ENCODE data around the gene ABLIM1.
A peak's percentile ranks its signal among the peaks of the same experiment; 100 is the strongest.

ABLIM1 gene

DNA sequence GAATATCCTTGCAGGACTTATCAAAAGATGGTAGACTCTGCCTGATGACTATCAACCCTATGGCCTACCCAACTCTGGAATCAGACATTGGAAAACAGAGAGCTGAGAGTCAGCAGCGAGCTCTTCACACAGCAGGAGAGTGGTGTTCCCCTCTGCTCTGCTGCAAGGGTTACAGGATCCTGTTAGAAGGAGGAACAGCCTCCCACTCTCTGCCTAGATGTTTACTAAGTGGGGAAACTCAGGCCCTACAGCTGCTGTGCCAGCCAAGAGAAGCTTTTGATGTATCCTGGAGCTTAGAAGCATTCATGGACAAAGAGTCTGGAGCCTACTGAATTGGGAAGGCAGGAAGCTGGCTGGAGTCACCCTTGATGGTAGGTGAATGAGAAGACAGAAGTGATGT, 104.6 kb downstream of the ABLIM1 start:
- no peaks in the 10 kb centered on the region for H3K27me3 ChIP-seq (ENCODE audit: control insufficient read depth in 2 of 2, insufficient read depth in 2 of 2, low read length in 2 of 2)
- H3K9ac ChIP-seq (ENCODE audit: low read depth in 1 of 2, low read length in 2 of 2) = no peak overlapping the region
- H3K9me3 ChIP-seq (ENCODE audit: control insufficient read depth in 2 of 2, low read length in 2 of 2) = peaks cover 0 to 3% of the 10 kb centered on the region in 2 donors
- no peak overlapping the region for H3K4me3 ChIP-seq (ENCODE audit: low read length in 2 of 2)
- H3K36me3 ChIP-seq (ENCODE audit: control insufficient read depth in 2 of 2, insufficient read depth in 2 of 2, low read length in 2 of 2) = no peaks in the 10 kb centered on the region
- H3K27ac ChIP-seq (ENCODE audit: low read depth in 2 of 2, low read length in 2 of 2) = no peak overlapping the region
- H3K4me1 ChIP-seq (ENCODE audit: control insufficient read depth in 2 of 2, insufficient read depth in 2 of 2, low read length in 2 of 2) = peaks cover 9 to 15% of the 10 kb centered on the region in 2 donors

GRCh38 chr10:114552050-114552449, 106.0 kb downstream of the ABLIM1 start:
- no peaks in the 10 kb centered on the region for H3K36me3 ChIP-seq (ENCODE audit: control insufficient read depth in 2 of 2, insufficient read depth in 2 of 2, low read length in 2 of 2)
- H3K9me3 ChIP-seq (ENCODE audit: control insufficient read depth in 2 of 2, low read length in 2 of 2) = no peaks in the 10 kb centered on the region
- H3K4me1 ChIP-seq (ENCODE audit: control insufficient read depth in 2 of 2, insufficient read depth in 2 of 2, low read length in 2 of 2) = peaks cover 14 to 15% of the 10 kb centered on the region in 2 donors
- no peak overlapping the region for H3K4me3 ChIP-seq (ENCODE audit: low read length in 2 of 2)
- no peak overlapping the region for H3K9ac ChIP-seq (ENCODE audit: low read depth in 1 of 2, low read length in 2 of 2)
- peak overlapping the region in 1 of 2 donors; percentile 63 for H3K27ac ChIP-seq (ENCODE audit: low read depth in 2 of 2, low read length in 2 of 2)
- H3K27me3 ChIP-seq (ENCODE audit: control insufficient read depth in 2 of 2, insufficient read depth in 2 of 2, low read length in 2 of 2) = no peaks in the 10 kb centered on the region

DNA sequence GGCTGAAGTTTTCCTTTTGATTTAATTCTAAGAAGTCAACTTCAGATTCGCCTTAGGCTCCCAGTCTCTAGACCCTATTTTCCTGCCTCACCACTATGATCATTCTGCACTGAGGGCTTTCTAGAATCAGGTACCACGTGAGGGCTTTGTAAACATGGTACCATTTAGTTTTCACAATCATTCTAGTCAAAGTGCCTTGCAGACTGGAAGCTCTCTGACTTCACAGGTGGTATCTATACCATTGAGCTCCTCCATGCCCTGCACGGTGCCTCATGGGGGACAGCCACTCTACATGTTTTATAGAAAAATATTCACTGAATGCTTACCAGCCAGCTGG, 106.5 kb downstream of the ABLIM1 start:
- H3K36me3 ChIP-seq (ENCODE audit: control insufficient read depth in 2 of 2, insufficient read depth in 2 of 2, low read length in 2 of 2) = no peaks in the 10 kb centered on the region
- H3K9ac ChIP-seq (ENCODE audit: low read depth in 1 of 2, low read length in 2 of 2) = no peak overlapping the region
- peak overlapping the region; percentile 38 to 58 for H3K4me3 ChIP-seq (ENCODE audit: low read length in 2 of 2)
- no peaks in the 10 kb centered on the region for H3K9me3 ChIP-seq (ENCODE audit: control insufficient read depth in 2 of 2, low read length in 2 of 2)
- peak overlapping the region; percentile 39 to 63 for H3K27ac ChIP-seq (ENCODE audit: low read depth in 2 of 2, low read length in 2 of 2)
- H3K4me1 ChIP-seq (ENCODE audit: control insufficient read depth in 2 of 2, insufficient read depth in 2 of 2, low read length in 2 of 2) = peaks cover 15% of the 10 kb centered on the region in 2 donors
- no peaks in the 10 kb centered on the region for H3K27me3 ChIP-seq (ENCODE audit: control insufficient read depth in 2 of 2, insufficient read depth in 2 of 2, low read length in 2 of 2)

DNA sequence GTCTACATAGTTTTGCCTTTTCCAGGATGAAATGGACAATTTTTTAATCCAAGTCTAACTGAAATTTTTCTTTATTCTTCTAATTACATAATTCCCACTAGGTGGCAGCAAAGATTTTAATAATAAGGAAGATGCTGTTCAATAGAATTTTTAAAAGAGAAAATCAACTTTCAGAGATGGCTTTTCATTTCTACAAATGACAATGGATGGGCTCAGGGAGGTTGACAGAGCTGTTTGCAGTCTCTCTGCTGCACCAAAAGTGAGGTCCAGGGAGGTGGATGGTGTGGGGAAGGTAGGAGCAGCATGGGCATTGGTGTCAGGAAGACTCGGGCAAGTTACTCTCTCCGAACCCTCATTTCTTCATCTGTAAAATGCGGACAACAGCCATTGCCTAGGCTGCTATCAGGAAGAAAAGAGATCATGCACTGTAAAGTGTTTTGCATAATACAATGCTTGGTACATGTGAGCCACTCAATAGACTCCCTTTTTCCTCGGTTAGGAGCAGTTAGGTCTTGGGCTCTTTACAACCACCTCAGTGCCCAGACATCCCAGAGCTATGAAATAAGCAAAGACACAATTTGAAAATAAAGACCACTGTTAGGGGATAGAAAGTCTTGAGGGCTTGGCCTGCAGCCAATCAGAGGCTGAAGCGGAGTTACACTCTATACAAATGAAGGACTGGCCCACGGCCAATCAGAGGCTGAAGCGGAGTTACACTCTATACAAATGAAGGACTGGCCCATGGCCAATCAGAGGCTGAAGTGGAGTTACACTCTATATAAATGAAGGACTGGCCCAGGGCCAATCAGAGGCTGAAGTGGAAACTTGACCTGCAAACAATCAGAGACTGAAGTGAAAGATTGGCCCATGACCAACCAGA, 107.1 kb downstream of the ABLIM1 start:
- peak overlapping the region in 1 of 2 donors; percentile 35 for H3K9ac ChIP-seq (ENCODE audit: low read depth in 1 of 2, low read length in 2 of 2)

DNA sequence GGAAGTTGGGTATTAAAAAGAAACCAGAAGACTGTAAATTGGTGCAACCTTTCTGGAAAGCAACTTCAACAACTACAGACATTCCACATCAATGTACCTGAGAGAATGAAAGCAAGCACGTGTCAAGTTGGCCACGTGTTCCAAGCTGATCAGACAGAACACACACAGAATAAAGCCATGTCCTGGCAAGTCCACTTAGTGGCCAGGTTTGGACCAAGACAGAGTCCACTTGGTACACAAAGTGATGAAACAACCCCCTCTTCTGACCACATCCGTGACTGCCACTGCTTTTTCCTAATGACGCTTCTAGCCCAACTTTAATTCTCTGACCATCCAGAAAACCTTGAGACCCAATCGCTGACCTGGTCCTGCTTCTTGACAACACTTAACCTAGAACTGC, 109.4 kb downstream of the ABLIM1 start:
- Histone ChIP-seq H3K27ac (ENCODE audit: low read depth in 2 of 2, low read length in 2 of 2) (peak overlapping the region in 1 of 2 donors; percentile 16), H3K4me1 (ENCODE audit: control insufficient read depth in 2 of 2, insufficient read depth in 2 of 2, low read length in 2 of 2) (peaks cover 21 to 28% of the 10 kb centered on the region in 2 donors), H3K9me3 (ENCODE audit: control insufficient read depth in 2 of 2, low read length in 2 of 2) (no peaks in the 10 kb centered on the region), H3K9ac (ENCODE audit: low read depth in 1 of 2, low read length in 2 of 2) (no peak overlapping the region), H3K4me3 (ENCODE audit: low read length in 2 of 2) (no peak overlapping the region), H3K27me3 (ENCODE audit: control insufficient read depth in 2 of 2, insufficient read depth in 2 of 2, low read length in 2 of 2) (no peaks in the 10 kb centered on the region), H3K36me3 (ENCODE audit: control insufficient read depth in 2 of 2, insufficient read depth in 2 of 2, low read length in 2 of 2) (peaks cover 0 to 6% of the 10 kb centered on the region in 2 donors)

More for the DNA sequence above, 107.1 kb downstream of the ABLIM1 start:
- peak overlapping the region; percentile 39 to 63 for H3K27ac ChIP-seq (ENCODE audit: low read depth in 2 of 2, low read length in 2 of 2)
- H3K4me1 ChIP-seq (ENCODE audit: control insufficient read depth in 2 of 2, insufficient read depth in 2 of 2, low read length in 2 of 2) = peaks cover 15% of the 10 kb centered on the region in 2 donors
- H3K9me3 ChIP-seq (ENCODE audit: control insufficient read depth in 2 of 2, low read length in 2 of 2) = no peaks in the 10 kb centered on the region
- H3K36me3 ChIP-seq (ENCODE audit: control insufficient read depth in 2 of 2, insufficient read depth in 2 of 2, low read length in 2 of 2) = no peaks in the 10 kb centered on the region
- no peaks in the 10 kb centered on the region for H3K27me3 ChIP-seq (ENCODE audit: control insufficient read depth in 2 of 2, insufficient read depth in 2 of 2, low read length in 2 of 2)
- H3K4me3 ChIP-seq (ENCODE audit: low read length in 2 of 2) = peak overlapping the region; percentile 45 to 58

- Histone ChIP-seq H3K27me3 (ENCODE audit: control insufficient read depth in 2 of 2, insufficient read depth in 2 of 2, low read length in 2 of 2) (no peaks in the 10 kb centered on the region), H3K4me3 (ENCODE audit: low read length in 2 of 2) (no peak overlapping the region), H3K36me3 (ENCODE audit: control insufficient read depth in 2 of 2, insufficient read depth in 2 of 2, low read length in 2 of 2) (peaks cover 0 to 6% of the 10 kb centered on the region in 2 donors), H3K9ac (ENCODE audit: low read depth in 1 of 2, low read length in 2 of 2) (no peak overlapping the region), H3K9me3 (ENCODE audit: control insufficient read depth in 2 of 2, low read length in 2 of 2) (no peaks in the 10 kb centered on the region), H3K4me1 (ENCODE audit: control insufficient read depth in 2 of 2, insufficient read depth in 2 of 2, low read length in 2 of 2) (peaks cover 21 to 31% of the 10 kb centered on the region in 2 donors), H3K27ac (ENCODE audit: low read depth in 2 of 2, low read length in 2 of 2) (no peak overlapping the region)
Measured at GRCh38 chr10:114547514-114547913, 110.6 kb downstream of the ABLIM1 start.

DNA sequence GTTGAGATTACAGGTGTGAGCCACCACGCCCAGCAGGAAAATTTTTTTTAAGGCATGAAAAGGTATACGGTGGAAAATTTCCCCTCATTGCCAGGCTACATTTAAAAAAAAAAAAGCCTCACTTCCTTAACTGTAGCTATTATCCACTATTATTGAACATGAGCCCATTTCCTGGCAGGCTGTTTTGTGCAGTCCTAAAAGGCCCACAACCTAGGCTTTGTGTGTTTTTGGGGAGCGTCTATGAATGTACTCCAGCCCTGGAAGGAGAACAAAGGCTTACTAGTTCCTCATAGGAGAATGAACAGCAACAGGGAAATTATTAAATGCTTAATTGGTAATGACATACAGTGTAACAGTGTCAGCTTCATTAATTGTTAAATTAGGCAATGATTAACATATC, 111.0 kb downstream of the ABLIM1 start:
- H3K27ac ChIP-seq (ENCODE audit: low read depth in 2 of 2, low read length in 2 of 2) = no peak overlapping the region
- no peak overlapping the region for H3K4me3 ChIP-seq (ENCODE audit: low read length in 2 of 2)
- no peaks in the 10 kb centered on the region for H3K9me3 ChIP-seq (ENCODE audit: control insufficient read depth in 2 of 2, low read length in 2 of 2)
- peaks cover 21 to 31% of the 10 kb centered on the region in 2 donors for H3K4me1 ChIP-seq (ENCODE audit: control insufficient read depth in 2 of 2, insufficient read depth in 2 of 2, low read length in 2 of 2)
- H3K9ac ChIP-seq (ENCODE audit: low read depth in 1 of 2, low read length in 2 of 2) = no peak overlapping the region
- no peaks in the 10 kb centered on the region for H3K27me3 ChIP-seq (ENCODE audit: control insufficient read depth in 2 of 2, insufficient read depth in 2 of 2, low read length in 2 of 2)
- peaks cover 0 to 6% of the 10 kb centered on the region in 2 donors for H3K36me3 ChIP-seq (ENCODE audit: control insufficient read depth in 2 of 2, insufficient read depth in 2 of 2, low read length in 2 of 2)

- peaks cover 0 to 9% of the 10 kb centered on the region in 2 donors for H3K36me3 ChIP-seq (ENCODE audit: control insufficient read depth in 2 of 2, insufficient read depth in 2 of 2, low read length in 2 of 2)
- H3K27ac ChIP-seq (ENCODE audit: low read depth in 2 of 2, low read length in 2 of 2) = no peak overlapping the region
- H3K4me1 ChIP-seq (ENCODE audit: control insufficient read depth in 2 of 2, insufficient read depth in 2 of 2, low read length in 2 of 2) = peaks cover 16 to 31% of the 10 kb centered on the region in 2 donors
- H3K4me3 ChIP-seq (ENCODE audit: low read length in 2 of 2) = no peak overlapping the region
- no peaks in the 10 kb centered on the region for H3K9me3 ChIP-seq (ENCODE audit: control insufficient read depth in 2 of 2, low read length in 2 of 2)
- no peaks in the 10 kb centered on the region for H3K27me3 ChIP-seq (ENCODE audit: control insufficient read depth in 2 of 2, insufficient read depth in 2 of 2, low read length in 2 of 2)
- H3K9ac ChIP-seq (ENCODE audit: low read depth in 1 of 2, low read length in 2 of 2) = no peak overlapping the region
Measured at GRCh38 chr10:114545819-114546218, 112.3 kb downstream of the ABLIM1 start.

GRCh38 chr10:114545071-114545470, 113.0 kb downstream of the ABLIM1 start:
- Histone ChIP-seq H3K4me3 (ENCODE audit: low read length in 2 of 2) (no peak overlapping the region), H3K9ac (ENCODE audit: low read depth in 1 of 2, low read length in 2 of 2) (no peak overlapping the region), H3K4me1 (ENCODE audit: control insufficient read depth in 2 of 2, insufficient read depth in 2 of 2, low read length in 2 of 2) (peaks cover 19 to 31% of the 10 kb centered on the region in 2 donors), H3K9me3 (ENCODE audit: control insufficient read depth in 2 of 2, low read length in 2 of 2) (no peaks in the 10 kb centered on the region), H3K27ac (ENCODE audit: low read depth in 2 of 2, low read length in 2 of 2) (no peak overlapping the region), H3K27me3 (ENCODE audit: control insufficient read depth in 2 of 2, insufficient read depth in 2 of 2, low read length in 2 of 2) (no peaks in the 10 kb centered on the region), H3K36me3 (ENCODE audit: control insufficient read depth in 2 of 2, insufficient read depth in 2 of 2, low read length in 2 of 2) (peaks cover 0 to 9% of the 10 kb centered on the region in 2 donors)

GRCh38 chr10:114544045-114544659, 113.9 kb downstream of the ABLIM1 start:
- Histone ChIP-seq H3K9me3 (ENCODE audit: control insufficient read depth in 2 of 2, low read length in 2 of 2) (no peaks in the 10 kb centered on the region), H3K36me3 (ENCODE audit: control insufficient read depth in 2 of 2, insufficient read depth in 2 of 2, low read length in 2 of 2) (peaks cover 0 to 9% of the 10 kb centered on the region in 2 donors)

More at GRCh38 chr10:114544045-114544659, 113.9 kb downstream of the ABLIM1 start:
- H3K27me3 ChIP-seq (ENCODE audit: control insufficient read depth in 2 of 2, insufficient read depth in 2 of 2, low read length in 2 of 2) = no peaks in the 10 kb centered on the region
- H3K4me1 ChIP-seq (ENCODE audit: control insufficient read depth in 2 of 2, insufficient read depth in 2 of 2, low read length in 2 of 2) = peaks cover 19 to 31% of the 10 kb centered on the region in 2 donors
- H3K4me3 ChIP-seq (ENCODE audit: low read length in 2 of 2) = no peak overlapping the region
- peak overlapping the region in 1 of 2 donors; percentile 25 for H3K9ac ChIP-seq (ENCODE audit: low read depth in 1 of 2, low read length in 2 of 2)
- peak overlapping the region; percentile 49 to 71 for H3K27ac ChIP-seq (ENCODE audit: low read depth in 2 of 2, low read length in 2 of 2)

Data from mucosa of rectum (tissue), 2 donors.